Nephron (organoid): ENCODE measurements around the gene JAKMIP2.
A peak's percentile ranks its signal among the peaks of the same experiment; 100 is the strongest.

Experiments used
- H3K27ac Mint-ChIP-seq, 3 experiments: 2 replicates each; pipeline ENCODE4 v1.8.0; 2020; ENCODE audit warnings: mixed read lengths in 3 of 3, mild to moderate bottlenecking in 2 of 3, moderate library complexity in 1 of 3
- H3K27me3 Mint-ChIP-seq: 2 replicates; pipeline ENCODE4 v1.8.0; 2021; ENCODE audit warnings: low read depth, mild to moderate bottlenecking, moderate library complexity, mixed read lengths
- H3K36me3 Mint-ChIP-seq: 2 replicates; pipeline ENCODE4 v1.8.0; 2020; ENCODE audit warnings: low read depth, mixed read lengths
- H3K4me1 Mint-ChIP-seq: 2 replicates; pipeline ENCODE4 v1.8.0; 2020; ENCODE audit warnings: mixed read lengths
- H3K4me3 Mint-ChIP-seq, 3 experiments: 2 replicates each; pipeline ENCODE4 v1.8.0; 2020; ENCODE audit warnings: mild to moderate bottlenecking in 3 of 3, mixed read lengths in 3 of 3, moderate library complexity in 2 of 3
- H3K9me3 Mint-ChIP-seq: 2 replicates; pipeline ENCODE4 v1.8.0; 2020; ENCODE audit warnings: mixed read lengths
- TF ChIP-seq, protein P1 (sequence below), 3 experiments: fragments of 200-600 bp; sonication (generic); IDR thresholded peaks; one replicate each; pipeline ENCODE4 v1.5.0; 2021; ENCODE audit warnings: antibody characterized with exemption in 3 of 3; ENCODE audit not compliant: unreplicated experiment in 3 of 3

Gene JAKMIP2

DNA sequence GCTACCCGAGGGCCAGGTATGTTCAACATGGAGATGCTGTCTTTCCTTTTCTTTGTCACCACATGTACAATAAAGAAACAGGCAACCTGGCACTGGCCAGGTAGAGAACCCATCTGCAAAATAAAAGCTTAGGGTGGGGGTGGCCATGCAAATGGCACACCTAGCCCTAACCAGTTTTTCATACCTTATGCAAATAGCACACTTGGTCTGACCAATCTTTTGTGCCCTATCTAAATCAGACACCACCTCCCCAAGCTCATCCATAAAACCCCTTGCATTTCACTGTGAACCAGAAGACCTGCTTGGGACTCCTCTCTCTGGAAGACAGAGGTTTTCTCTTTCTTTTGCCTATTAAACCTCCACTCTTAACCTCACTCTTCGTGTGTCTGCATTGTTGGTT is 33.9 kb downstream of the JAKMIP2 start:
- Mint-ChIP-seq H3K4me1 (peaks cover 34% of the 10 kb centered on the region), H3K9me3 (no peaks in the 10 kb centered on the region), H3K36me3 (no peaks in the 10 kb centered on the region), H3K27ac (no peak overlapping the region), H3K27me3 (peaks cover 6% of the 10 kb centered on the region), H3K4me3 (no peak overlapping the region)
- TF ChIP-seq, protein P1, sequence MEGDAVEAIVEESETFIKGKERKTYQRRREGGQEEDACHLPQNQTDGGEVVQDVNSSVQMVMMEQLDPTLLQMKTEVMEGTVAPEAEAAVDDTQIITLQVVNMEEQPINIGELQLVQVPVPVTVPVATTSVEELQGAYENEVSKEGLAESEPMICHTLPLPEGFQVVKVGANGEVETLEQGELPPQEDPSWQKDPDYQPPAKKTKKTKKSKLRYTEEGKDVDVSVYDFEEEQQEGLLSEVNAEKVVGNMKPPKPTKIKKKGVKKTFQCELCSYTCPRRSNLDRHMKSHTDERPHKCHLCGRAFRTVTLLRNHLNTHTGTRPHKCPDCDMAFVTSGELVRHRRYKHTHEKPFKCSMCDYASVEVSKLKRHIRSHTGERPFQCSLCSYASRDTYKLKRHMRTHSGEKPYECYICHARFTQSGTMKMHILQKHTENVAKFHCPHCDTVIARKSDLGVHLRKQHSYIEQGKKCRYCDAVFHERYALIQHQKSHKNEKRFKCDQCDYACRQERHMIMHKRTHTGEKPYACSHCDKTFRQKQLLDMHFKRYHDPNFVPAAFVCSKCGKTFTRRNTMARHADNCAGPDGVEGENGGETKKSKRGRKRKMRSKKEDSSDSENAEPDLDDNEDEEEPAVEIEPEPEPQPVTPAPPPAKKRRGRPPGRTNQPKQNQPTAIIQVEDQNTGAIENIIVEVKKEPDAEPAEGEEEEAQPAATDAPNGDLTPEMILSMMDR (IDR thresholded peaks at IDR 0.05; ENCODE audit: unreplicated experiment in 3 of 3) = no peak

DNA sequence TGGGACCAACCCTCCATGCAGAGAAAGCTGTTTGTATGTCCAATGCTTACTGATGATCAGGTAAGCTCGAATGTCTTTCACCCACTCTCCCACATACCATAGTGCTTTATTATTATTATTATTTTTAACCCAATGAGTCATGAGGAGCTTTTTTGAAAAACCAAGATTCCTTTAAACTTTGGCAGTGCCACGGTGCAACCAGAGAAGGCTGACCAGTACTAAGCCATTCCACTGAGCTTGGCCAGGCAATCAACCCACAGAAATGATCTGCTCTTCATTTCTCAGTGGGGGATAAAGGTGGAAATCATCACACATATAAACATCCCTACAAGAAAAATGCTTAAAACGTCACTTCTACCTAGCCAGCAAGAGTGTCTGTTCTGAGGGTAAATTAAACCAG is 35.5 kb downstream of the JAKMIP2 start:
- no peak overlapping the region for H3K27ac Mint-ChIP-seq
- no peaks in the 10 kb centered on the region for H3K9me3 Mint-ChIP-seq
- TF ChIP-seq, protein P1 (IDR thresholded peaks at IDR 0.05; ENCODE audit: unreplicated experiment in 3 of 3) = no peak
- H3K36me3 Mint-ChIP-seq = no peaks in the 10 kb centered on the region
- H3K4me1 Mint-ChIP-seq = peaks cover 37% of the 10 kb centered on the region
- peaks cover 6% of the 10 kb centered on the region for H3K27me3 Mint-ChIP-seq
- H3K4me3 Mint-ChIP-seq = no peak overlapping the region

DNA sequence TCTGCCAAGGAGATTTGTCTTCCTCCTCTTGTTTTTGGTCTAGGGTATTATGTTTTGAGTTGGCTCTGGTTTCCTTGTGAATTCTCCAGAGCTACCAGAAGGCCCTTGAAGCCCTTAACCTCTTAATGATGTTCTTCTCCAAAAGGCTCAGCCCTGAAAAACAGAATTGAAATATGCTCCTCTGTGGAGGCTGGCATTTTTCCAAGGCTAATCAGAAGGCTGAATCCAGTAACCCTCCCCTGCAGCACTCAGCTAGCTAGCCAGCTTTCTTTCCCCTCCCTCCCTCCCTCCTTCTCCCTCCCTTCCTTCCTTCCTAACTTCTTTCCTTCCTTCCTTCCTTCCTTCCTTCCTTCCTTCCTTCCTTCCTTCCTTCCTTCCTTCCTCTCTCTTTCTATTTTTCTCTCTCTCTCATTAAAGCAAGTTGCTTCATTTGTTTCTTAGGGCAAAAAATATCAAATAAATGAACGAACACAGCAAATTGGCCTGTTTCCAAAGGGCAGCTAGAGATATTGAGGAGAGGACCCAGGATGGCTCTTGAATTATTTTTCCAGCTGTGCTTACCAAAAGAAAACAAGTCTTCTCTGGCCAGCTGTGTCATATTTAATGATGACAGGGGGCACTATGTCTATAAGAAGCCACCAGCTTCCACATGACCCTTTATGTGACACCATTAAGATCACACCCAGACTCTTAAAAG is 38.7 kb downstream of the JAKMIP2 start:
- Mint-ChIP-seq H3K27me3 (peaks cover 24% of the 10 kb centered on the region), H3K36me3 (no peaks in the 10 kb centered on the region), H3K9me3 (no peaks in the 10 kb centered on the region), H3K4me1 (peaks cover 31% of the 10 kb centered on the region), H3K4me3 (peak overlapping the region in 2 of 3 experiments; percentile 28 to 35), H3K27ac (peak overlapping the region; percentile 44 to 98 (median 68))
- TF ChIP-seq, protein P1 (IDR thresholded peaks at IDR 0.05; ENCODE audit: unreplicated experiment in 3 of 3) = no peak

DNA sequence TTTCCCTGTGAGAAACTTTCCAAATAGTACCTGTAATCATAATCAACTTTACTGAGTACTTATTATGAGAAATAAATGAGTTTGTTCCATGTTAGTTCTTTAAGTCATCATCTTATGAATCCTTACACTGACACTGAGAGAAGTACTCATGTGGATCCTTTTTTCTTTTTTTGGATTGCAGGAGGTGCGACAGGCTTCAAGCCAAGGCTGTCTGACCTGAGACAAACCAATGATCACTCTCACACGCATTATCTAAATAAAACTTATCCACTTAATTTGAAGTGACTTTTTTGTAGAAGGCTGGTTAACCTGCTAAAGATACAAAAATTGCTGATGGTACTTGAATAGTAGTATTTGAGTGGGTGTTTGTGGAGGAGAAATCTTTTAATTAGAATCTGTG is 39.5 kb downstream of the JAKMIP2 start:
- TF ChIP-seq, protein P1 (IDR thresholded peaks at IDR 0.05; ENCODE audit: unreplicated experiment in 3 of 3) = no peak
- H3K4me1 Mint-ChIP-seq = peaks cover 31% of the 10 kb centered on the region
- H3K4me3 Mint-ChIP-seq = no peak overlapping the region
- no peaks in the 10 kb centered on the region for H3K9me3 Mint-ChIP-seq
- H3K27ac Mint-ChIP-seq = peak overlapping the region; percentile 3 to 98 (median 44)
- H3K27me3 Mint-ChIP-seq = peaks cover 26% of the 10 kb centered on the region
- H3K36me3 Mint-ChIP-seq = no peaks in the 10 kb centered on the region

DNA sequence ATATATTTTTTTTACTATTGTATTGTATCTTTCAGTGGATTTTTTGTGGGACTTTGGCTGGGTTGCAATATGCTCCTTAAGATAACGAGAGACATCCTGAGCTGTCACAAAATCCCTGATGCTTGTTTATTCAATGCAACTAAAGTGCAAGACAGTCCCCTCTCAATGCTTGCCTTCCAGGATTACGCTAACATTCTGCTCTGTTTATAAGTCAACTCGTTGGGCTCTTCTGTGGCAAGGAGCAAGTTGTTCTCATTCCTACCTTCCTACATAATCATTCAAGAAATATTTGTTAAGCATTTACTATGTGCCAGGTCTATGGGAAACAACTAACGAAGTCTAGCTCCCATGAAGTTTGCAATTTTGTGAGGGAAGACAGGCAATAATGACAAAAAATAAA is 40.4 kb downstream of the JAKMIP2 start:
- H3K27me3 Mint-ChIP-seq = peaks cover 22% of the 10 kb centered on the region
- TF ChIP-seq, protein P1 (IDR thresholded peaks at IDR 0.05; ENCODE audit: unreplicated experiment in 3 of 3) = no peak
- peaks cover 31% of the 10 kb centered on the region for H3K4me1 Mint-ChIP-seq

DNA sequence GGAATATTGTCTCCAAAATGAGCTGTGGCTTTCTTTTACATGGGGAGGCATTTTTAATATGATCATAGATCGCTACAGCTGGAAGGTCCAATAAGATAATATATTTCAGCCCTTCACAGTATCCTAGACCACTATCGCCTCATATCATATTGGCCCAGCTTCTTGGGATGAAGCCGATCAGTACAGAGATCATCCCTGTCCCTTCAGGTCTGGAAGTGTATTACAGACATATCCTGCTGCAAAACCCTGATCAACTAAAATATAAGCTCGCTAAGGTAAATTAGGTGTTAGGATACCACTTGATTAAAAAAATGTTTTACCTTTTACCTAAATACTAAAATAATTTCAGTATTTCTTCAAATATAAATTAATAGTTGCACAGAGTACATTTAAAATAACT is 41.7 kb downstream of the JAKMIP2 start:
- Mint-ChIP-seq H3K4me3 (no peak overlapping the region), H3K36me3 (no peaks in the 10 kb centered on the region), H3K9me3 (no peaks in the 10 kb centered on the region), H3K4me1 (peaks cover 31% of the 10 kb centered on the region), H3K27me3 (peaks cover 20% of the 10 kb centered on the region), H3K27ac (peak overlapping the region in 2 of 3 experiments; percentile 50 to 76)
- TF ChIP-seq, protein P1 (IDR thresholded peaks at IDR 0.05; ENCODE audit: unreplicated experiment in 3 of 3) = no peak

More for the DNA sequence above, 40.4 kb downstream of the JAKMIP2 start:
- no peaks in the 10 kb centered on the region for H3K36me3 Mint-ChIP-seq
- H3K9me3 Mint-ChIP-seq = no peaks in the 10 kb centered on the region
- H3K27ac Mint-ChIP-seq = peak overlapping the region in 2 of 3 experiments; percentile 3 to 98
- no peak overlapping the region for H3K4me3 Mint-ChIP-seq
